Psoas muscle (tissue), 8 donors: ENCODE measurements around the gene TENM4. TPM values are rescaled to one million over a fixed set of nuclear protein-coding genes. Genes with fewer than 3 reads are reported as not detected.

ENCODE experiments used
- ATAC-seq, 4 donors: fragments of 200-7000 bp; cut with Tn5 transposase; one replicate each; pipeline ENCODE4 v1.9.1; 2020; ENCODE audit warnings: moderate library complexity in 3 of 4, mild to moderate bottlenecking in 2 of 4
- DNase-seq, 2 donors: peaks; one replicate each; pipeline ENCODE4 v3.0.0-alpha.2; 2020
- H3K27ac ChIP-seq: fragments of 200-600 bp; one replicate; pipeline ENCODE4 v1.8.0; 2022
- H3K27me3 ChIP-seq, 3 donors: fragments of 200-600 bp in 1 of 3; one replicate each; pipeline versions ENCODE4 v1.6.1 to v1.8.0; 2013 to 2022; ENCODE audit warnings: low read length in 2 of 3, mild to moderate bottlenecking in 2 of 3, moderate library complexity in 1 of 3; ENCODE audit not compliant: insufficient read depth in 3 of 3
- H3K36me3 ChIP-seq, 2 donors: fragments of 200-600 bp in 1 of 2; one replicate each; pipeline versions ENCODE4 v1.6.1 to v1.8.0; 2013 to 2022; ENCODE audit warnings: low read depth in 1 of 2, mild to moderate bottlenecking in 1 of 2, moderate library complexity in 1 of 2; ENCODE audit not compliant: insufficient read depth in 1 of 2
- H3K4me1 ChIP-seq: fragments of 200-600 bp; one replicate; pipeline ENCODE4 v1.8.0; 2022
- H3K4me3 ChIP-seq: fragments of 200-600 bp; one replicate; pipeline ENCODE4 v1.8.0; 2022; ENCODE audit warnings: mild to moderate bottlenecking
- H3K9me3 ChIP-seq: fragments of 200-600 bp; one replicate; pipeline ENCODE4 v1.8.0; 2022
- CTCF ChIP-seq: fragments of 200-600 bp; IDR thresholded peaks from one replicate; pipeline ENCODE4 v1.8.0; 2022; ENCODE audit warnings: antibody characterized with exemption
- WGBS, 3 donors: extraction: QIAGEN DNeasy Blood & Tissue Kit; methylation state at CpG; one replicate each; pipeline versions ENCODE4 v1.1.6 to v1.1.7; 2013; 5-methylcytosine and 5-hydroxymethylcytosine counted together
- intact Hi-C, 2 donors: fragments of 100-400 bp; cut with DNase I; formaldehyde crosslinking; loops; one replicate each; pipeline versions ENCODE4 v1.11.0 to v1.14.2; 2022
- polyA plus RNA-seq, 3 donors: library from polyadenylated mRNA; stranded (reverse); fragments of 200-250 nt; gene quantifications; one replicate each; pipeline ENCODE4 v1.2.3, GENCODE V29; 2013
- total RNA-seq, 4 donors: library from RNA; stranded (reverse); fragmentation: NEBNext Ultra II Directional in 2 of 4; extraction: Animal tissue kit (Norgen Biotek cat#: 25700) in 2 of 4; gene quantifications; one replicate each; pipeline versions ENCODE4 v1.2.1 to v1.2.4, GENCODE V29; 2021 to 2023
- donor health status: healthy with polysubstance abuse.
- donor health status: DM: no; HTN: no; CAD: no; lungs with moderate emphysema.
- donor health status: Bipolar disorder and iron deficiency.
- donor health status: healthy.
- donor health status: DM: yes; HTN: yes; CAD: no.
- donor health status: DM: no; HTN: no; CAD: no.
- donor health status: DM: no; HTN: no; CAD: no.
- donor health status: DM: yes; HTN: yes; CAD: no.

The TENM4 gene
- total and polyA plus RNA-seq, 7 donors, result 0.05 to 1.7 (median 0.48) TPM

GRCh38 chr11:79060081-79060953 is 380.5 kb downstream of the TENM4 start:
- H3K27ac ChIP-seq, result no peak overlapping the region
- intact Hi-C loops, result no loop called here
- H3K4me3 ChIP-seq, result no peak overlapping the region
- H3K36me3 ChIP-seq, result no peaks in the 10 kb centered on the region
- ATAC-seq (no peak), DNase-seq (no peak)
- H3K4me1 ChIP-seq, result no peaks in the 10 kb centered on the region
- TF ChIP-seq CTCF, result no peak
- H3K27me3 ChIP-seq, result no peaks in the 10 kb centered on the region
- no peaks in the 10 kb centered on the region for H3K9me3 ChIP-seq
- 63 to 81% (median 69%) methylated on average over 9 of the region's 9 CpGs for WGBS, 3 donors

- 95 to 97% (median 97%) methylated on average over 4 of the region's 4 CpGs for WGBS, 3 donors
- H3K4me1 ChIP-seq, result no peaks in the 10 kb centered on the region
- no peaks in the 10 kb centered on the region for H3K27me3 ChIP-seq
- no peak overlapping the region for H3K4me3 ChIP-seq
- intact Hi-C loops, result no loop called here
- DNase-seq, result no peak
- H3K9me3 ChIP-seq, result no peaks in the 10 kb centered on the region
- no peak for ATAC-seq
- H3K36me3 ChIP-seq, result no peaks in the 10 kb centered on the region
- TF ChIP-seq CTCF, result no peak
- H3K27ac ChIP-seq, result no peak overlapping the region
Measured at GRCh38 chr11:79059141-79059540, 381.7 kb downstream of the TENM4 start.

GRCh38 chr11:79055856-79056631 is 384.8 kb downstream of the TENM4 start:
- 59 to 63% (median 61%) methylated on average over 8 of the region's 8 CpGs for whole genome bisulfite sequencing, 3 donors
- Histone ChIP-seq H3K9me3 (no peaks in the 10 kb centered on the region), H3K36me3 (no peaks in the 10 kb centered on the region), H3K4me1 (no peaks in the 10 kb centered on the region), H3K27ac (no peak overlapping the region), H3K27me3 (no peaks in the 10 kb centered on the region), H3K4me3 (no peak overlapping the region)
- DNase-seq, result peak in 1 of 2 donors; percentile 34
- no peak for TF ChIP-seq CTCF
- peak in 3 of 4 donors; percentile 35 to 66 (median 53) for ATAC-seq
- intact Hi-C loops, result no loop called here

- Histone ChIP-seq H3K27ac (no peak overlapping the region), H3K4me1 (no peaks in the 10 kb centered on the region), H3K27me3 (no peaks in the 10 kb centered on the region), H3K9me3 (no peaks in the 10 kb centered on the region), H3K36me3 (no peaks in the 10 kb centered on the region), H3K4me3 (no peak overlapping the region)
- ATAC-seq (no peak), DNase-seq (no peak)
- intact Hi-C loops, result no loop called here
- no peak for TF ChIP-seq CTCF
- WGBS, 3 donors, result 92 to 99% (median 92%) methylated on average over 3 of the region's 3 CpGs
Measured at GRCh38 chr11:79054636-79055035, 386.2 kb downstream of the TENM4 start.
